Measurements from ENCODE around the gene KLHL7. TPM values are rescaled to one million over a fixed set of nuclear protein-coding genes. Genes with fewer than 3 reads are reported as not detected.
A peak's percentile ranks its signal among the peaks of the same experiment; 100 is the strongest.
"Not testable (repeated sequence)": the region's sequence is repeated elsewhere in the genome, so short reads cannot be mapped to it uniquely, and the experiment has no call there.

KLHL7 gene
- total RNA-seq, 1 donor from 2014 or later = 17.7 TPM

DNA sequence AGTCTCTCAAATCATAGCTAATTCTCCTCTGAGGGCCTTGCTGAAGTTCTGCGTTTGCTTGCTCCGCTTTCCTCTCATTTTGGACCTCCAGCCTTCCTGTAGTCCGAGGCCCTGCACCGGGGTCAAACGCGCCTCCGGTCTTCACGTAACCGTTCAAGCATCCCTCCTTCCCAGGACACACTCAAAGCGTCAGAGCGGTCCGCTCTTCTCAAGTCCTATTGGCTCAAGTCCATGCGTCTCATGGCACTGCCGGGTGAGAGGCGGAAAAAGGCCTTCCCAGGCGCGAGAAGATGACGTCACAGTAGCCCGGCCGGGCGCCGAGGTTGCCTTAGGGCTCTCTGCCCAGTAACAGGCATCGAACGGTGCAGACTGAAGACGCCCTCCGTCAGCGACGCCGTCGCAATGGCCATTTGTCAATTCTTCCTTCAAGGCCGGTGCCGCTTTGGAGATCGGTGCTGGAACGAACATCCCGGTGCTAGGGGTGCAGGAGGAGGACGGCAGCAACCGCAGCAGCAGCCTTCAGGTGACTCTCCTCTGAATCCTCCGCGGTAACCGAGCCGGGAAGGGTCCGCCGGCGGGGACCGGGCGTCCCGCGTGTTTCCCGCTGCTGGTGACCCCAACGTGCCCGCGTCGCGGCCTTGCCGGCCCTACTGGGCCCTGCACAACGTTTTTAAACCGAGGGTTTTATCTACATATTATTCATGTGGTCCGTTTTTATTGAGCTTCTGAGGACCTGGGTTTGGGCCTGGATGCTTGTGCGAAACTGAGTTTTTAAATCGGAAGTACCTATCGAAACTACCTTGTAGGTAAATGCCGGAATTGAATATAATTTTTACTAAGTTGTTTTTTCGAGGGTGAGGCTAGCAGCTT is 76.3 kb downstream of the KLHL7 start, which contains the start of gene NUP42:
Gene NUP42 (plus strand): TSS at position 365 of the 870 bp plus-strand sequence. CDS start 38 bp downstream, at position 403.
- peak; percentile 91 to 99 for DNase-seq (ENCODE audit: low read depth in 2 of 2)

GRCh38 chr7:23183279-23184012 is 77.9 kb downstream of the KLHL7 start:
- no peak for DNase-seq (ENCODE audit: low read depth in 2 of 2)

DNA sequence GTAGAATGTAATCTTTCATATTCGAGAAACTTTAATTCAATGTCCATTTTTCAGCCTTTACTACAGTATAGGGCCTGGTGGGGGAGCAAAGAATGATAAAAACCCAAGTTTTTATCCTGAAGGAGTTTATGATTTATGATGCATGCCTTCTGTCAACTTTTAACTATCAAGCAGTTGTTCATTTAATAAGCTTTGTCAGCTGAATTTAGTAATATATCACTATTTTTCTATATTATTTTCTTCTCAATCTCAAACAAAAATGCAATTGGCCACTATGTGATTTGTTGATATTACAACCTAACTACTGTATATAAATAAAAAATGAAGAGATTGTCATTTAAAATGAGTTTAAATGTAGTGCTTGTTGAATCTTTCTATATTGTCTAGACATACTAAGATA is 78.7 kb downstream of the KLHL7 start:
- no peak for DNase-seq (ENCODE audit: low read depth in 2 of 2)

GRCh38 chr7:23184709-23185359 is 79.2 kb downstream of the KLHL7 start:
- DNase-seq (ENCODE audit: low read depth in 2 of 2) = peak; percentile 6 to 56

DNA sequence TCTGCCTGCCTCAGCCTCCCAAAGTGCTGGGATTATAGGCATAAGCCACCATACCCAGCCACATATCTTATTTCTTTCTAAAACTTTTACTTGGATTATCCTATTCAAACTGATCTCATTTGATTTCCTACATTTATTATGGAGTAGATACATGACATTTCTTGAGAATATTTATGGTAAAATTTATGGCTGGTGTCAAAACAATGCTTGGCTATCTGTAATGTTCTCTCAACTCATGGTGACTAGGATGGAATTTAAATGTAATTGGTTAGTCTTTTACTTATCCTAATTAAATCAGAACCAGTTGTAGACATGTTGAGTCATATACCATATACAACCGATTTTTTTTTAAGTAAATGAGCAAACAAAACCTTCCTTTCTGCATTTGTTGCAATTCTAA is 80.4 kb downstream of the KLHL7 start:
- DNase-seq (ENCODE audit: low read depth in 2 of 2) = no peak

- DNase-seq (ENCODE audit: low read depth in 2 of 2) = no peak
Measured at GRCh38 chr7:23191022-23191421, 85.4 kb downstream of the KLHL7 start.

GRCh38 chr7:23193650-23194227 is 88.2 kb downstream of the KLHL7 start:
- DNase-seq (ENCODE audit: low read depth in 2 of 2) = not testable (repeated sequence)

DNA sequence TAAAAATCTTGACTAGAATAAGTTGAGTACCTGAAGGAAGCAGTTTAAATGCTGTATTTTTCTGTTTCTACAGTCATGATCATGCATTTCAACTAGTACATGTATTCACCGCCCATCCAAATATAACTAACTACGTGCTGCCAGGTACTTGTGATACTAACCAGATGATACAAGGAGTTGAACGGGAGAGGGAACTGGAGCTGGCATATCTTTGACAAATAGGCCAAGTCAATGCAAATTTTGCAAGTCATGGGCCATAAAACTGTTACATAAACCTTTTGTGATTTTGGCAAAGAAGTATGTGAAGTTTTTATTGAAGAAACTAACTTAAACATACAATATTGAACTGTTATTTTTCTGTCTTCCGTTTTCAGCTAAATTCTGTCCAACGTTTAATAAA is 90.7 kb downstream of the KLHL7 start:
- no peak for DNase-seq (ENCODE audit: low read depth in 2 of 2)

DNA sequence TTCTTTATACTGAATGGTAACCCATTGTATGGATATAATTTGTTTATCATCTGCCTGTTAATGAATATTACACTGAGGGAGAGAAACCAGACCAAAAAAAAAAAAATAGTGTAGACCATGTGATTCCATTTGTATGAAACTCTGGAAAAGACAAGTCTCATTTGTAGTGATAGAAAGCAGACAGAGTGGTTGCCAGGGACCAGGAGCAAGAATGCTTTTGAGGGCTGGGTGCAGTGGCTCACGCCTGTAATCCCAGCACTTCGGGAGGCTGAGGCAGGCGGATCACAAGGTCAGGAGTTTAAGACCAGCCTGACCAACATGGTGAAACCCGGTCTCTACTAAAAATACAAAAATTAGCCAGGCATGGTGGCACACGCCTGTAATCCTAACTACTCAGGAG is 92.2 kb downstream of the KLHL7 start:
- not testable (repeated sequence) for DNase-seq (ENCODE audit: low read depth in 2 of 2)

- DNase-seq (ENCODE audit: low read depth in 2 of 2) = no peak
Measured at GRCh38 chr7:23200331-23200730, 94.7 kb downstream of the KLHL7 start.

GRCh38 chr7:23204241-23204640 is 98.7 kb downstream of the KLHL7 start:
- DNase-seq (ENCODE audit: low read depth in 2 of 2) = no peak

DNA sequence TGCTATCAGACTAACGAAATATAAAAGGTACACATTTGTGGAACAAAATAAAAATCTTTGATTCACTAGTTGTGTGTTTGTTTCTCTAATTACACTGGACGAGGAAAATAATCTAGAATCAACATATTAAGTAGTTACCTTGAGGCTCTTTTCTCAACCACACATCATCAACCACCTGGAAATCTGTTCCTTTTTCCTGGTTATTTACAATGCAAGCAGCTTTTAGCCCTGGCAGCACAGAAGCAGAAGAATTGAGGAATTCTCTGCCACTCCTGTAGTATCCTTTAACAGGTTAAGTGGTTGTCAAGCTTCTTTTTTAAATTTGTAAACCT is 100.0 kb downstream of the KLHL7 start:
- DNase-seq (ENCODE audit: low read depth in 2 of 2) = no peak

DNA sequence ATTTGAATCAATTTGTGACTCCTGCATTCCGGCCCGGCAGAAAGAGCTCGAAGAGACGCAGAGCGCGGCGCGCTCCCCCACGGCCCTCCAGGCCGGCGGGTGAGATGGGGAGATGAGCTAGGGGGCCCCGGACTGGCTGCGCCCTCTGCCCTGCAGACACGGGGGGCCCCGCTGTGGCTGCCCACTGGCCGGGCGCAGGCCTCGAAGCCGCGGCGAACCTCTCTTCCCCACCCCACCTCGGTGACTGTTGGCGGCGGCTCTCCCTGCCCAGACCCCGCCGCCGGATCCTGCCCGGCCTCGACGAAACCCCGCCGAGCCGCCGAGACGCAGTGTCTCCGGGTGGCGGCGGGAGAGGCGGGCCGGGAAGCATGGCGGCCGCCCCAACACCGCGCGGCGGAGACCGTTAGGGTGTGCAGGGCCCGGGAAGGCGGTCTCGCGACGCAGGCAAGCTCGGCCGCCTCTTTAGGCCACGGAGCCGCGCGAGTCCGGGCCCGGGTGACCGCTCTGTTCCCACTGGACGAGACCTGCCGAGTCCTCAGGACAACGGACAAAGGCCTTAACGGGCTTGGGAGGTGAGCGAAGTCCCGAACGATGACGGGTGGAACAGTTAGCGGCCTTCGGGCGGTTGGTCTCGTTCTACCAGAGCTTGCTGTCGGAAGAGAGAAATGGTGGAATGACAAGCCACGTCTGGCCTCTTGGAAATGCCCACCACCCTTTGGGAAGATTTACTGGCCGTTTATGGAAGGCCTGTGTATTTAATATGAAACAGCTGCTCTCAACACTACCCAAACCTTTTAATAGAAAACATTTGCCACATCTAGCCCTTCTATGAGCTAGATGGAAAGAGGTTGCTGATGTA is 100.6 kb downstream of the KLHL7 start:
- DNase-seq (ENCODE audit: low read depth in 2 of 2) = peak in 1 of 2 donors; percentile 21

DNA sequence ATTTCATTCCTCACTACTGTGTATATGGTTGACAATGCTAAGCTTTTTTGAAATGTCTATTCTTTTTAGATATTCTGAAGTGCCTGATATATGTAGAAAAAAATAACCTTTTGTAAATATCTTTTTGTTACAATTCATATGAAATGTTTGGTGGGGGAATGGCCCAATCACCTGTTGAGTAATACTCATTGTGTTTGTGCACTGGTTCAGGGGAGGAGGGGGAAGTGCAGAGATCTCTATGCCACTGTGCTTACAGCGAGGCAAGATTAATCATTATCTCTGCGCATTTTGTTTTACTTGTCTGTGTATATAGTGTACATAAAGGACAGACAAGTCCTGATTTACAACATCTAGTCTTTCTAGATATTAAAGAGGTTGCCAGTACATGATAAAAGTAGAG is 101.4 kb downstream of the KLHL7 start:
- DNase-seq (ENCODE audit: low read depth in 2 of 2) = no peak

GRCh38 chr7:23207884-23208283 is 102.3 kb downstream of the KLHL7 start:
- DNase-seq (ENCODE audit: low read depth in 2 of 2) = no peak

DNA sequence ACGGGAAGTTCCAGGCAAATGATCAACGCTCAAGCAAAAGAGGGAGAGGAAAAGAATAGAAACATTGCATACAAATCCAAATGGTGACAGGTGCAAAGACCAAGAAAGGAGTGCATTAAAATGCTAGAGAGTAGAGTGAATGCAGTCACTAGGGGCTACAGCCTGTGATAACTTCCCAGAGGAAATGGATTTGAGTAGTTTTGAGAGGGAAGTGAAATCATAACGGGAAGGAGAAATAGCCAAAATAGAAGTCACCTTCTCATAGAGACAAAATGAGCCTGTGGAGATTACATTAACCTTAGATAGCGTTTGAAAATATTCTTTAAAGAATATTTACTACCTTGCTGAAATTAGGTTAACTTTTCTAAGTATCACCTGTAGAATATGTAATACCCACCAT is 102.7 kb downstream of the KLHL7 start:
- no peak for DNase-seq (ENCODE audit: low read depth in 2 of 2)

- DNase-seq (ENCODE audit: low read depth in 2 of 2) = no peak
Measured at GRCh38 chr7:23210506-23210905, 104.9 kb downstream of the KLHL7 start.

GRCh38 chr7:23211589-23211988 is 106.0 kb downstream of the KLHL7 start:
- no peak for DNase-seq (ENCODE audit: low read depth in 2 of 2)

- DNase-seq (ENCODE audit: low read depth in 2 of 2) = no peak
Measured at GRCh38 chr7:23212395-23212794, 106.8 kb downstream of the KLHL7 start.

GRCh38 chr7:23212841-23213240 is 107.3 kb downstream of the KLHL7 start:
- no peak for DNase-seq (ENCODE audit: low read depth in 2 of 2)

DNA sequence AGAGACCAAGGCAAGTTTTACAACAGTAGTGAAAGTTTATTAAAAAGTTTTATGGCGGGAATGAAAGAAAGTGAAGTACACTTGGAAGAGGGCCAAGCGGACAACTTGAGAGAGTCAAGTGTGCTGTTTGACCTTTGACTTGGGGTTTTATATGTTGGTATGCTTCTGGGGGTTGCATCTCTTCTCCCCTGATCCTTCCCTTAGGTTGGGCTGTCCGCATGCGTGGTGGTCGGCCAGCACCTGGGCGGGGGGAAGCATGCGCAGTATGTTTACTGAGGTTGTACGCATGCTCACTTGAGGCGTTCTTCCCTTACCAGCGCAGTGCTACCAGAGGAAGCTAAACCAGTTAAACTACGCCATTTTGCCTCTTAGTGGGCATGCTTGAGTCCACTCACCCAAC is 108.2 kb downstream of the KLHL7 start:
- DNase-seq (ENCODE audit: low read depth in 2 of 2) = no peak
